Head of caudate nucleus (tissue), 42 donors: ENCODE data around the gene MICB.
"Not testable (repeated sequence)": the region's sequence is repeated elsewhere in the genome, so short reads cannot be mapped to it uniquely, and the experiment has no call there.

Experiments
- DNase-seq, 42 donors: peaks; one replicate each; pipeline versions ENCODE4 v3.0.0 to v3.0.0-alpha.2; 2020 to 2021; ENCODE audit warnings: mixed read lengths in 7 of 42
- intact Hi-C: fragments of 100-400 bp; cut with DNase I; formaldehyde crosslinking; loops from one replicate; pipeline ENCODE4 v1.15.0; 2022

Gene MICB

DNA sequence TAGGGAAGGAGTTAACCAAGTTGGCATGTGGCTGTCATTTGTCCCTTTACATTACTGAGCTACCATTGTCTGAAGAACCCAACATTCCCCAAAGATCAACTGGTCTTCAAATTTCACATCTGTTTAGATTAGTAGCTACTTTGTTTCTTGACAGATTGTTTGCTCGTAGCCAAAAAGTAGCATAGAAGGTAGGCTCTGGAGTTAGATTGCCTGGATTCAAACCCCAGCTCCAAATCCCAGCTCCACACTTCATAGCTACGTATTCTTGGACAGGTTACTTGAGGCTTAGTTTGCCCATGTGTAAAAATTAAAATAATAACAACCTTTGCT is 50.6 kb downstream of the MICB start:
- intact Hi-C loops, result no loop called here
- DNase-seq, result no peak

DNA sequence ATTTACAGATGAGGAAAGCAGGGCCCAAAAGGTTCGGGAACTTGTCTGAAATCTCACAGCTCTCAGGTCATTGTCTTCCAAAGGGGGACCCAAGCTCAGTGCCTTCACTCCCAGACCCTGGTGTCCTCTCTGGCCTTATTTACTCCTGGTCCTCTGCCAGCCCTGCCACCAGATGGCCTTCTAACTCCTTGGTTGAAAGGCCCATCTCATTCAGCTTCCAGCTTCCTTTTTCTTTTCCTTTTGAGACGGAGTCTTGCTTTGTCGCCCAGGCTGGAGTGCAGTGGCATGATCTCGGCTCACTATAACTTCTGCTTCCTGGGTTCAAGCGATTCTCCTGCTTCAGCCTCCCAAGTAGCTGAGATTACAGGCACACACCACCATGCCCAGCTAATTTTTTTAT is 53.4 kb downstream of the MICB start:
- intact Hi-C loops, result not testable (repeated sequence)
- peak in 35 of 42 donors; percentile 17 to 81 (median 54) for DNase-seq

DNA sequence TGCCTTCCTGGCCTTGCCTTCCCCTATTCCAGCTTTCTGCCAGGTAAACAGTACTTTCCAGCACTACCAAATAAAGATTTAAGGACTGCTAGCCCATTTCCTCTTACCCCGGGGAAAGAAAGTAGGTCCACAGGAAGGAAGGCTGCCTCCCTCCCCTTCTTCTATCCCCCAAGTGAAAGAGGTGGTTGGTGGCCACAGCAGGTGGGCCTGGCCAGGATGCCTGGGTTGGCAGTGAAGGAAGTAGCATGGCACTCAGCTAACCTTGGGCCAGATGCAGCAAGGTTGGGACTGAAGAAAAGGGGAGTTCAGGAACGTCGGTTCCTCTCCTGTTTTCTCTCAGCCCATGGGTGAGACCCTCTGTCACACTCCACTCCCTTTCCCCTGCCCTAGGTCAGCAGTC is 58.4 kb downstream of the MICB start:
- no peak for DNase-seq
- intact Hi-C loops, result no loop called here

DNA sequence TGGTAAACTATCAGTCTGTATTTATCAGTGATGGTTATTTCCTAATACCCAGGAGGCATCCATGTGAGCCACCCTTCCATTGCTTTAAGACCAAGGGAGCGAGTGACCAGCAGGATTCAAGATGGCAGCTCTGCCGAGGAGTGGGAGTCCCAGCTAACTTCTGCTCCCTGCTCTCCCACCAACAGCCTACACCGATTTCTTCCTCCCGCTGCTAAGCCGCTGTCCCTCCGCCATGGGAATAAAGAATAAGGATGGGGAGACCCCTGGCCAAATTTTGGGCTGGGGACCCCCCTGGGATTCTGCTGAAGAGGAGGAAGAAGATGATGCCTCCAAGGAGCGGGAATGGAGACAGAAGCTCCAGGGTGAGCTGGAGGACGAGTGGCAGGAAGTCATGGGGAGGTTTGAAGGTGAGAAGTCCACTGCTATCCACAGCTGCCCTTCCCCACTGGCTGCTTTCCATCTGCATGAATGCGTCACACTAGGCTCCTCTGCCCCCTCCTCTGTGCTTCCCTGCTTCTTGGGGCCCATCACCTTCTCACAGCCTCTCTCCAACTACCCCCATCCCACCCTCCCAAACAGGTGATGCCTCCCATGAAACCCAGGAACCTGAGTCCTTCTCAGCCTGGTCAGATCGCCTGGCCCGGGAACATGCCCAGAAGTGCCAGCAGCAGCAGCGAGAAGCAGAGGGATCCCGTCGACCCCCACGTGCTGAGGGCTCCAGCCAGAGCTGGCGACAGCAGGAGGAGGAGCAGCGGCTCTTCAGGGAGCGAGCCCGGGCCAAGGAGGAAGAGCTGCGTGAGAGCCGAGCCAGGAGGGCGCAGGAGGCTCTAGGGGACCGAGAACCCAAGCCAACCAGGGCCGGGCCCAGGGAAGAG is 59.7 kb downstream of the MICB start:
- no peak for DNase-seq
- intact Hi-C loops, result no loop called here

DNA sequence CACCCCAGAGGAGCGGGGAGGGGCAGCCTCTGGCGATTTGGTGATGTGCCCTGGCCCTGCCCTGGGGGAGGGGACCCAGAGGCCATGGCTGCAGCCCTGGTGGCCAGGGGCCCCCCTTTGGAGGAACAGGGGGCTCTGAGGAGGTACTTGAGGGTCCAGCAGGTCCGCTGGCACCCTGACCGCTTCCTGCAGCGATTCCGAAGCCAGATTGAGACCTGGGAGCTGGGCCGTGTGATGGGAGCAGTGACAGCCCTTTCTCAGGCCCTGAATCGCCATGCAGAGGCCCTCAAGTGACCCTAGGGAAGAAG is 60.3 kb downstream of the MICB start:
- intact Hi-C loops, result no loop called here
- no peak for DNase-seq

DNA sequence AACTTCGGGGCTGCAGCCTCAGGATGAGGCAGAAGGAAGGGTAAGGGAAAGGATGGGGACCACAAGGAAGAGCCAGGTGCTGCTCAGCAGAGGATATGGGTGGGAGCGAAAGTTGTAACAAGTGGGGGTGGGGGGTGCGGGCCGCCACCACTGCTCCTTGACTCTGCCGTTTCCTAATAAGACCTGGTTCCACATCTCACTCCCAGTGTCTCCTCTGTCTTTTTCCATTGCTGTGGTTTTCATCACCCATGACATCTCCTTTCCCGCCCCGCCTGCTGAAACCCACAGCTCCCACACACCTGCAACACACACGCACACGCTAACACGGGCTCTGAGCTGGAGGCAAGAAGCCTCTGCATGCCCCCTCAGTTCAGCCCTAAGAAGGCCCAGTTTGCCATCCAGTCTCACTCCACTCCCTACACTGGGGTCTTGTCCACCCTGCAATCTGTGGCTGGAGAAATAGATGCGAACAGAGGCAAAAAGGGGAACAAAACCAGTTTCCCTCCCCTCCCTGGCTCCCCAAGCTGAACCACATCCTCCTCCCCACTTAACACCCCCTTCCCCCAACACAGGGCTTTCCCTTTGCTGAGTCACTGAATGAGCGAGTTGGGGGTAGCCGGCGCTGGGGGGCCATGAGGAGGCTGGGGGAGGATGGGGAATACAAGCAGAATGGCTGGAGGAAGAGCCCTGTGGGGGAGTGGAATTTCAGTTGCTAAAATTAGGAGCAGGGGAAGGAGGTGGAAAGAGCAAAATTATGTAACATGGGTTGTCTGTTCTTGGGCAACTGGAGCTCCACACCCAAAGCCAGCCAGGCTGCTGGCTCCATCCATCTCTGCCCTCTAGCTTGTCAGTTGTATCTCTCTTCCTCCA is 60.9 kb downstream of the MICB start:
- intact Hi-C loops, result no loop called here

DNA sequence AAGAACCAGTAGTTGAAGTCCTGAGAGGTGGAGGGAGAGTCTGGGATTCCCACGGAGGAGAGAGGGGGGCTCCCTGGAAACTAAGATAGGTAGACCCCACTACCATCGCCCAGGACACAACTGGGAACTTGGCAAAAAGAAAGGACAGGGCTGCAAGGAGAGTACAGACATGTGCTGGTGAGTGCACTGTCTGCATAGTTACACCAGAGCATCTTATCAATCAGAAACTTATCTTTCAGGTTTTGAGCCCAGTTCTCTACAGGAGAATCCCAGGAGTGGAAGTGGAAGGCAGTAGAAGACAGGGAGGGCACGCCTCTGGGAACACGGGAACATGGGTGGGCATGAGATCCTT is 61.6 kb downstream of the MICB start:
- intact Hi-C loops, result no loop called here
- DNase-seq, result no peak

More for the DNA sequence above, 60.9 kb downstream of the MICB start:
- peak; percentile 26 to 88 (median 65) for DNase-seq

DNA sequence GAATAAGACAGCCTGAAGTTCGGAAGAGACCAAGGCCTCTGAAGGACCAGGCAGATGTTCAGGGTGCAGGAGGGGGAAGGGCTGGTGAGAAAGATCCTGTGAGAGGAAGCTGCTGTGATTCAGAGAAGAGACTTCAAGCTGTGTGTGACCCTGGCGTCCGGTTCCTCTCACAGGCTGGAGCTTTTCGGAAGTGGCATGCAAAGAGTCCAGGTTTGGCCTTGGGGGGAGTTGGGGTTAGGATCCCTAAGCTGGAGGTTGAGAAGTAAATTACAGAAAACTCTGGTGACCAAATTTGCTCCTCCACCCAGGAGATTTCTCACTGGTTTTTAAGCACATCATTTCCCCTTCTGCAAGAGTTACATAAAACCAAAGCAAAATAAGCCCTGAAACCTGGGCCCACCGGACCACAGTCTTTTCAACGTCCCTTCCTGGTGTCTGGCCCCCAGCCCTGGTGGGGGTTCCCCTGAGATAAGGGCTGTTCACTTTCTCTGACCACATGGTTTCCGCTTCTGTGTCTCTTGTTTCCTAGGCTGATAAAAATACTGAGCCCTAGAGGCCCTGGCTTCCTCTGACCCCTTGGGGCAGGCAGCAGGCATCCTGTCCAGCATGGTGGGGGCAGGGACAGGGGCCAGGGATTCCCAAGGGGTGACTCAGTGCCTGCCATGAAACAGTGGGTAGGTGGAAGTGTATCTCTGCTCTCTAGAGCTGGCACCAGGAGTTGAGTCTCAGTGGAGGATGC is 62.2 kb downstream of the MICB start:
- DNase-seq, result peak in 22 of 42 donors; percentile 24 to 68 (median 46)

DNA sequence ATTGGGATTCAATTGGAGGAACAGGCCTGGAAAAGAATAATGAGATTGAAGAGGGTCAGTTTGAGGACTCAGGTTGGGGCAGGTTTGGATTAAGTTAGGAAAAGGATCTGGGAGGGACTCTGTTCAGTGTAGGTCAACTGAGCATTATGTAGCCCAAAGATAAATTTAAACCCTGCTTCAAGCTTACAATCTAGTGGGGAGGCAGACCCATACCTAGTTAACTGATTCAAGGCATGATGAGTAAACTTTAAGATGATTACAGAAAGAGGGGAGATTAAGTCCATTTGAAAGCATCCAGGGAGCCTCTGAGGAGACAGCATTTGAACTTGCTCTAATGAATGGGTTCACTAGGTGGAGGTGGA is 62.7 kb downstream of the MICB start:
- intact Hi-C loops, result no loop called here
- DNase-seq, result no peak

More for the DNA sequence above, 62.2 kb downstream of the MICB start:
- intact Hi-C loops, result no loop called here
